Umbilical cord (tissue), 2 donors: ENCODE measurements around the gene ZNF430. TPM values are rescaled to one million over a fixed set of nuclear protein-coding genes. Genes with fewer than 3 reads are reported as not detected.
"Not testable (repeated sequence)": the region's sequence is repeated elsewhere in the genome, so short reads cannot be mapped to it uniquely, and the experiment has no call there.

Source experiments
- DNase-seq: peaks from one replicate; pipeline ENCODE4 v3.0.0-alpha.2; 2015; ENCODE audit warnings: low spot score
- total RNA-seq: library from RNA; depleted of rRNA; stranded (reverse); fragments of >200 nt; gene quantifications from one replicate; pipeline ENCODE4 v1.2.3, GENCODE V29; 2014; ENCODE audit warnings: low replicate concordance; ENCODE audit not compliant: insufficient read depth

The ZNF430 gene
- total RNA-seq, result 24.6 TPM

DNA sequence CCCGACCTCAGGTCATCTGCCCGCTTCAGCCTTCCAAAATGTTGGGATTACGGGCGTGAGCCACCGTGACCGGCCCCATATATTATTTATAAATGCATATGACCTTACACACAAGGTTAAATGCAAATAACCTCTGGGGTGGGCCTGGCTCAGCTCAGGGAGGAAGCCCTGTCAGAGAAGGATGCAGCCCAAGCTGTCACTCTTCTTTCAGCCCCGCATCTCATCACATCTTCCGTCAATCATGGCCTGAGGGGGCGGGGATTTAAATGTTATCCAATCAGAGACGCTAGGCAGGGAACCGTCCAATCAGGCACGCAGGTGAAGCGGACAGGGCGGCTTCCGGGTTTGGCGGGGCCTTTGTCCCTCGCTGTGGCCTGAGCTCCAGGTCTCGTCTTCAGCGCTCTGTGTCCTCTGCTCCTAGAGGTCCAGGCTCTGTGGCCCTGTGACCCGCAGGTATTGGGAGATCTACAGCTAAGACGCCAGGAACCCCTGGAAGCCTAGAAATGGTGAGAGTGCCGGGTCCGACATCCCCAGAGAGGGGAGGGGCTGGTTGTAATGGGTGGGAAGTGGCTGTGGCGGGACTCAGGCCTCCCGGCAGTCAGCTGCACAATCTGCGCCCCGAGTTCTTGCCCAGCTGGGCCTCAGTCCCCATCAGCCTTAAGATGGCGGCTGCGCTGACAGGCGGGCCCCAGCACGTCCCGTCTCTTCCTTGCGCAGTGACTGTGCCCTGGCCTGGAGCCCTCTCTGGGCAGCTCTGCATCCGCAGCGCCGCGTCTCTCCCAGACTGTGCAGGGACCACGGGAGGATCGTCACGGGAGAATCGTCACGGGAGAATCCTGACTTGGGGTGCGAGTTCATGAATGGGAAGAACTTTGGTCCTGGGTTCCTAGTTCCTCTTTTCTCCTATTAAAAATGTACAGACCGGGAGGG, at the start of gene ZNF430:
ZNF430 (plus strand) TSS at position 360 of the 930 bp plus-strand sequence; CDS start at position 504, 144 bp downstream.
- peak; percentile 98 for DNase-seq

DNA sequence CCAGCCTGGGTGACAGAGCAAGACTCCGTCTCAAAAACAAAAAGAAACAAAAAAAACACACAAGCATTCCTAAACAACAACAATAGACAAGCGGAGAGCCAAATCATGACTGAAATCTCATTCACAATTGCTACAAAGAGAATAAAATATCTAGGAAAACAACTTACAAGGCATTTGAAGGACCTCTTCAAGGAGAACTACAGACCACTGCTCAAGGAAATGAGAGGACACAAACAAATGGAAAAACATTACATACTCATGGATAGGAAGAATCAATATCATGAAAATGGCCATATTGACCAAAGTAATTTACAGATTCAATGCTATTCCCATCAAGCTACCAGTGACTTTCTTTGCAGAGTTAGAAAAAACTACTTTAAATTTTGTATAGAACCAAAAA, 27.7 kb upstream of the ZNF430 start:
- not testable (repeated sequence) for DNase-seq

DNA sequence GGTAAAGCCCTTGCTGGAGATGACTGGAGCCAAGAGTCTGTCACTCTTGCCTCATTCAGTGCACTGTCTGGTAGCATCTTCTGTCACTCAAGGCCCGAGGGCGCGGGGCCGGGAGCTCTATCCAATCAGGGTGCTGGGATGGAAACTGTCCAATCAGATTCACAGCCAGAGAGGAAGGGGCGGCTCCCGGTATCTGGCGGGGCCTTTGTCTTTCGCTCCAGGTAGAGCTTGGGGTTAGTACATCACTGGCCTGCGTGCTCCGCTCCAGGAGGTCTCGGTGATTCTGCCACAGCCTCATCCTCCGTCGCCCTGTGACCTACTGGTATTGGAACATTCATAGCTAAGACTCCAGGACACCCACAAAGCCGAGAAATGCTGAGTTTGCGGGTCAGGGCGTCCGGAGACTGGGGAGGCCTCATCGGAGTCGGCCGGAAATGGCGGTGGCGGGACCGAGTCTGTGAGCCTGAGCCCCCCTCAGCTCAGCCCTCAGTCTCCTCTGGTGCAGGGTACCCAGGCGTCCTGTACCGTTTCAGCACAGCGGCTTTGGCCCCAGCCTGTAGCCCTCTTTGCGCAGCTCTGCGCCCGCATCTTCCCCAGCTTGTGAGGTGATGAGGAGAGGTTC, 20.6 kb upstream of the ZNF430 start:
- DNase-seq, result peak; percentile 97

DNA sequence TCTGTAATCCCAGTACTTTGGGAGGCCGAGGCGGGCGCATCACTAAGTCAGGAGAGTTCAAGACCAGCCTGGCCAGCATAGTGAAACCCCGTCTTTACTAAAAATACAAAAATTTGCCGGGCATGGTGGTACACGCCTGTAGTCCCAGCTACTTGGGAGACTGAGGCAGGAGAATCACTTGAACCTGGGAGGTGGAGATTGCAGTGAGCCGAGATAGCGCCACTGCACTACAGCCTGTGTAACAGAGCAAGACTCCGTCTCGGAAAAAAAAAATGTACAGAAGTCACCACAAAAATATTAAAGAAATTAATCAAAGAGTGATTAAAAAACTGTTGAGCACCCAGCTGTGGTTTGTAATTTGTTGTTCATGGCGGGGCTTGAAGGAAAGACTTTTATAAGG, 781 bp downstream of the ZNF430 start:
- not testable (repeated sequence) for DNase-seq

DNA sequence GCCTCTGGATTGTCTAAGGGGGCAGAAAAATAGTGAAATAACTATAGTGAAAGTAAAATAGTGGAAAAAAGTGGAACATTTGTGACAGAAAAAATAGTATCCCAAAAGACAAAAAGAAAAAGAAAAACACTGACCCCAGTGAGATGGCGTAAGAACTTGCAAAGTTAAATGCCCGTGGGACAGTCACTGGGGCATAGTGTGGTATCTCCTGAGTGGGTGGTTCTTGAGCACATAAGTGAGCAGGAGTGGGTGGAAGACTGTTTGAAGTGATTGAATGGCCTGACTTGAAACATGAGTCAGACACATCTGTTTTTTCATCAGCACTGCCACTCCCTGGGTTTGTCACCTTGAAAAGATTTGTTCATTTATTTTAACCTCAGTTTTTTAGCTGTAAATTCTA, 2.5 kb downstream of the ZNF430 start:
- DNase-seq, result no peak

DNA sequence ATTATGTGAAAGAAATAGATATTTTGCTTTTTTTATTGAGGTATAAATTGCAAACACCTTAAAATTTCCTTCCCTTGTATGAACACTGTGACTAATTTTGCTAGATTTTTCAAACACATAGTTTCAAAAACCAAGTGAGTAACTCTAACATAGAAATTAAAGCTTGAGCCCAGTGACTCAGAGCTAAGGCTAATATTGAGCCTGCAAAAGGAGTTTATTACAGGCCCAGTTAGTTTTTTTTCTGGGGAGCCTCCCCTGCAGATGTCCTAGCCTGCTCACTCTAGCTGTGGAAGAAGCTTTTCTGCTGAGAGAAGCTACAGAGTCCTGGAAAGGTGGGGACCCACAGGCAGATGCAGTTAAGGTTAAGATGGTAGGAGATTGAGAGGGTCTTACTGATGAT, 3.4 kb downstream of the ZNF430 start:
- DNase-seq, result no peak

DNA sequence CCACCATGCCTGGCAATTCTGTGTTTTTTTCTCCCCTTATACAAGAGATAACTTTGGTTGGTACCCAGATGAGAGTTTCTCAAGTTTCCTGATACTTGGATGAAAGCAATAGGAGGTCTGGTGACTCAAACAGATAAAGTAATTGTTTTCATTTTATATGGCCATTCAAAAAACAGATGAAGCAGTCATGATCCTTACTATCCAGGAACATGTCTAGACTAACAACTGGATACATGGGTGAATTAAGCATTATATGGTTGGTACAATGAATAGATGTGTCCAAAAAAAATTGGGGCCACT, 8.5 kb downstream of the ZNF430 start:
- DNase-seq, result no peak

DNA sequence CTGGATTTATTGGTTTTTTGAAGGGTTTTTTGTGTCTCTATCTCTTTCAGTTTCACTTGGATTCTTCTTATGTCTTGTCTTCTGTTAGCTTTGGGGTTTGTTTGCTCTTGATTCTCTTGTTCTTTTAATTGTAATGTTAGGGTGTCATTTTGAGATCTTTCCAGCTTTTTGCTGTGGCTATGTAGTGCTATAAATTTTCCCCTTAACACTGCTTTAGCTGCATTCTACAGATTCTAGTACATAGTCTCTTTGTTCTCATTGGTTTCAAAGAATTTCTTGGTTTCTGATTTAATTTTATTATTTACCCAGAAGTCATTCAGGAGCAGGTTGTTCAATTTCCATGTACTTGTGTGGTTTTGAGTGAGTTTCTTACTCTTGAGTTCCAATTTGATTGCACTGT, 24.6 kb downstream of the ZNF430 start:
- DNase-seq, result no peak

DNA sequence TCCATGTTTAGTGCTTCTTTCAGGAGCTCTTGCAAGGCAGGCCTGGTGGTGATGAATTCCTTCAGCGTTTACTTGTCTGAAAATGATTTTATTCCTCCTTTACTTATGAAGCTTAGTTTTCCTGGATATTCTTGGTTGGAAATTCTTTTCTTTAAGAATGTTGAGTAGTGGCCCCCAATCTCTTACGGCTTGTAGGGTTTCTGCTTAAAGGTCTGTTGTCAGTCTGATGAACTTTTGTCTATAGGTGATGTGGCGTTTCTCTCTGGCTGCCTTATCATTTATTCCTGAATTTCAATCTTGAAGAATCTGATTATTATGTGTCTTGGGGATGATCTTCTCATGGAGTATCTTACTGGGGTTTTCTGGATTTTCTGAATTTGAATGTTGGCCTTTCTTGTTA, 26.0 kb downstream of the ZNF430 start:
- DNase-seq, result no peak

DNA sequence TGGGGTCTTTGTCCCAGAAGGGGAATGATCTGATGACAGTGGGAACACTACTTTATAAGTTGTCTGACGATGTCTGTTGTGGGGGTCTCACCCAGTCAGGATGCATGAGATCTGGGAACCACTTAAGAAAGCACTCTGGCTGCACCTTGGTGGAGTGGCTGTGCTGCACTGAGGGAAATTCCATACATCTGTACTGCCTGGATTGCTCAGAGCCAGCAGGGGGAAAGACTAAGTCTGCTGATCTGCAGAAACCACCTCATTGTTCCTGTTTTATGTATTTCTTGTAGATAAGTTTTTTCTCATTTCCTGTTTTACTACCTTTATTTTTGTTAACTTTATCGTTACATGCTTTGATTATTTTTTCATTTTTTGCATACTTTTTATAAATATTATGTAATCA, 27.3 kb downstream of the ZNF430 start:
- no peak for DNase-seq

DNA sequence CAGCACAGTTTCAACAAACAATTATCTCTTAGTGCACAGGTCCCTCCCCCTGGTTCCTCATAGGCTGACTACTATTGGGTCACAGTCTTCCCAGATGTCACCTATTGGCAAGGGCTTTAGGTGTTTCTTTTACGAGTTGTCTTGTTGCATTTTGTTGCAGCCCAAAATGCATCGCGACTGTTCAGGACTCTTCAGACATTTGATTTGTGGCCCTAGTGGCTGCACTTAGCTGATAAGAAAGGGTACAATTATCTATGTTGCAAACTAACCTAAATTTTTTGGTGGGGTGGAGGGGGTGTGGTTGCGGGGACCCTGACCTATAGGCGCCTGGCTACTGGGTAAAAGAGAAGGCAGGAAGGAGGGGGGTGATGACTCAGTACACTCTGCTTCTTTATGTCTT, 32.4 kb downstream of the ZNF430 start:
- no peak for DNase-seq

DNA sequence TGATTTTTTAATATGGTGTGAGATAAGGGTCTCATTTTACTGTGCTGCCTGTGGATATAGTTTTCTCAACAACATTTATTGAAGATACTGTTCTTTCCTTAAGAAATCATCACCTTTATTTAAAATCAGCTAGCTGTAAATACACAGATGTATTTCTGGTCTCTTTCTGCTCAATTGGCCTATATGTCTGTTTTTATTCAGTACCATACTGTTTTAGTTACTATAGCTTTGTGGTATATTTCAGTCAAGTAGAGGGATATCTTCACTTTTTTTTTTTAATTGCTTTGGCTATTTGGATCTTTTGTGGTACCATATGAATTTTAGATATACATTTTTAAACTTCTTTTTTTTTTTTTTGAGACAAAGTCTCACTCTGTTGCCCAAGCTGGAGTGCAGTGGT, 44.9 kb downstream of the ZNF430 start:
- no peak for DNase-seq

DNA sequence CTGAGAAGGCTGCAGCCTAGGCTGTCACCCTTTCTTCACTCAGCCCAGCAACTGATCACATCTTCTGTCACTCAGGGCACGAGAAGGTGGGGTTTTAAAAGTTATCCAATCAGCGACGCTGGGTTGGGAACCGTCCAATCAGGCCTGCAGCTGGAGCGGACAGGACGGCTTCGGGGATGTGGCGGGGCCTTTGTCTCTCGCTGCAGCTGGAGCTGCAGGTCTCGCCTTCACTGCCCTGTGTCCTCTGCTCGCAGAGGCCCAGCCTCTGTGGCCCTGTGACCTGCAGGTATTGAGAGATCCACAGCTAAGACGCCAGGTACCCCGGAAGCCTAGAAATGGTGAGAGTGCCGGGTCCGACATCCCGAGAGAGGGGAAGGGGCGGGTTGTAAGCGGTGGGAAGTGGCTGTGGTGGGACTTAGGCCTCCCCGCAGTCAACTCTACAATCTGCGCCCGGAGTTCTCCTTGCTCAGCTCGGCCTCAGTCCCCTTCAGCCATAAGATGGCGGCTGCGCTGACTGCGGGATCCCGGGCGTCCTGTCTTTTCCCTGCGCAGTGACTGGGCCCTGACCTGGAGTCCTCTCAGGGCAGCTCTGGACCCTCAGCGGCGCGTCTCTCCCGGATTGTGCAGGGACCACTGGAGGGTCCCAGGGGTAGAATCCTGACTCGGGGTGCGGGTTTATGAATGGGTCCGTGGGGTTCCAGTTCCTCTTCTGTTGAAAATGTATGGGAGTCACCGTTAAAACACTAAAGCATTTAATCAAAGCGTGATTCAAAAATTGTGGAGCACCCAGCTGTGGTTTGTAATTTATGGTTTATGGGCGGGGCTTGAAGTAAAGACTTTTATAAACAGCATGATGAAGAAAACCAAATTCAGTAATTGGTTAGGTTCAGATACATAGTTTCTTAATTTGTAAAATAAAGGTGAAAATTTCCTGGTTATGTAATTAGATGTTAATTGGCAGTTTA, 61.8 kb downstream of the ZNF430 start, which contains the start of gene ZNF714:
ZNF714 (plus strand) TSS at position 193 of the 965 bp plus-strand sequence. CDS start 16,066 bp downstream, outside the sequence.
- DNase-seq, result peak; percentile 97

DNA sequence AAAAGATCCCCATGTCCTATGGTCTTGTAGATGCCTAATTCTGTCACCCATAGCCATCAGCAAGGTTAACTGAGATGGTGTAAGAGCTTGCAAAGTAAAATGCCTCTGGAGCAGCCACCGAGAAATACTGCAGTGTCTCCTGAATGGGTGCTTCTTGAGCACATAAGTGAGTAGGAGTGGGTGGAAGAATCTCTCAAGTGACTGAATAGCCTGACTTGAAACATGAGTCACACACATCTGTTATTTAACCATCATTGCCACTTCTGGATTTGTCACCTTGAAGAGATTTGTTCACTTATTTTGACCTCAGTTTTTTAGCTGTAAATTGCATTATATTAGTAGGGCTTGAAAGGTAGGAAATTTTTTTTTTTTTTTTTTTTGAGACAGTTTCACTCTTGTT, 63.9 kb downstream of the ZNF430 start:
- no peak for DNase-seq

DNA sequence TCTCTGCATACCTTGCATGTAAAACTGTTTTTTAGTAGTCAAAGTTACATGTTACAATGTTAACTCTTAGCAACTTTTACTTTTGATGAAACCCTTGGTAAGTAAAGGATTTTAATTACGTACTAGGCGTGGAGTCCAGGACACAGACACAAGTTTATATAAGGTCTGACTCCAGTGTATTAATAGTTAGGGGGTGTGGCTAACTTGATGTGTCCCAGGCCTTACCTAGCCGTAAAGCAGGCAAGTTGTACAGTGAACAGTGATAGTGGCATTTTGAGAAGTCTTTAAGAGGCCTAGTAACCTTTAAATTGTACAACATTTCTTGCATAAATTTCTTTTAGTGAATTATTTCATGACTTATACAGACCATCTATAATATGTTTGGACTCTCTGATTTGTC, 67.4 kb downstream of the ZNF430 start:
- no peak for DNase-seq

DNA sequence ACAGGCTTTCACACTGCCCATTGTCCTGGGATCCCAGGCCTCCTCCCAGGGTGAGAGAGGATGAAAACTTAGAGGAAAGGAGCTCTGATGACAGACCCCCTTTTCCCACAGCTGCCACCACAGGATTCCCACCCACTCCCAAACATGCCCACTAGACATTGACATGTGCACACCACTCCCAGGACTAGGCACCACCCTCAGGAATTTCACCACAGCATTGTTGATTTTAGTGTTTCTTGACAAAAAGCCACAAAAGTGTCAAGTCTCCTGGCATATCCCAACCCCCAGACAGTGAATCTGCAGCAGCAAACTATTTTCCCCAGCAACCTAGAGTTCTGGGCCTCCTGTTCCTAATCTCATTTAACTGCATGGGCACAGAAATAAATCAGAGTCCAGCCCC, 71.7 kb downstream of the ZNF430 start:
- peak; percentile 23 for DNase-seq

DNA sequence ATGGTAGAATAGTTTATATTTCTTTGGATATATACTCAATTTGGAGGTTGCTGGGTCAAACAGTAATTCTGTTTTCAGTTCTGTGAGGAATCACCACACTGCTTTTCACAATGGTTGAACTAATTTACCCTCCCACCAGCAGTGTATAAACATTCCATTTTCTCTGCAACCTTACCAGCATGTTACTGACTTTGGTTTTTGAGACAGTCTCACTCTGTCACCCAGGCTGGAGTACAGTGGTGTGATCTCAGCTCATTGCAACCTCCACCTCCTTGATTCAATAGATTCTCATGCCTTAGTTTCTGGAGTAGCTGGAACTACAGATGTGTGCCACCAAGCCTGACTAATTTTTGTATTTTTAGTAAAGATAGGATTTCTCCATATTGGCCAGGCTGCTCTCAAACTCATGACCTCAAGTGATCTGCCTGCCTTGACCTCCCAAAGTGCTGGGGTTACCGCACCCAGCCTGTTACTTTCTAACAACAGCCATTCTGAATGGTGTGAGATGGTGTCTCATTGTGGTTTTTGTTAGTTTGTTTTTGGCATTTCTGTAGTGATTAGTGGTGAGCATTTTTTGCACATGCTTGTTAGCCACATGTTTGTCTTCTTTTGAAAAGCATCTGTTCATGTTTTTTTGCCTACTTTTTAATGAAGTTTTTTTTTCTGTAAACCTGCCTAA, 74.0 kb downstream of the ZNF430 start:
- DNase-seq, result no peak

DNA sequence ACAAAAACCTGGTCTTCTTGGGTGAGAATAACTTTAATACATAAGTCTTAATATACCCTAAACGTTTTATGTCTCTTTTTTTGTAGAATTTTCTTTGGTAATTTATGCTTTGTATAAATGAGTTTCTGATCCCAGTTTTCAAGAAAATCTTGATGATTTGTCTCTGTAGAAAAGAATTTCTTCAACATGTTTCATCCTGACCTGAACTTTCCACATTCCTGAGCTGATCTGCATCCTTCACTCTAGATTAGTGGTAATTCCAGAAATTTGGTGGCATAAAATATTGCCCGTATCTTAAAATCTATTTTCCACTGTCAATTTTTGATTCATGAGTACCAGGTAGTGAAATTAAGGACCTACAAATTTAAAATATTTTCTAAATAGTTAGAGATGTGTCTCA, 77.8 kb downstream of the ZNF430 start:
- DNase-seq, result peak; percentile 33

DNA sequence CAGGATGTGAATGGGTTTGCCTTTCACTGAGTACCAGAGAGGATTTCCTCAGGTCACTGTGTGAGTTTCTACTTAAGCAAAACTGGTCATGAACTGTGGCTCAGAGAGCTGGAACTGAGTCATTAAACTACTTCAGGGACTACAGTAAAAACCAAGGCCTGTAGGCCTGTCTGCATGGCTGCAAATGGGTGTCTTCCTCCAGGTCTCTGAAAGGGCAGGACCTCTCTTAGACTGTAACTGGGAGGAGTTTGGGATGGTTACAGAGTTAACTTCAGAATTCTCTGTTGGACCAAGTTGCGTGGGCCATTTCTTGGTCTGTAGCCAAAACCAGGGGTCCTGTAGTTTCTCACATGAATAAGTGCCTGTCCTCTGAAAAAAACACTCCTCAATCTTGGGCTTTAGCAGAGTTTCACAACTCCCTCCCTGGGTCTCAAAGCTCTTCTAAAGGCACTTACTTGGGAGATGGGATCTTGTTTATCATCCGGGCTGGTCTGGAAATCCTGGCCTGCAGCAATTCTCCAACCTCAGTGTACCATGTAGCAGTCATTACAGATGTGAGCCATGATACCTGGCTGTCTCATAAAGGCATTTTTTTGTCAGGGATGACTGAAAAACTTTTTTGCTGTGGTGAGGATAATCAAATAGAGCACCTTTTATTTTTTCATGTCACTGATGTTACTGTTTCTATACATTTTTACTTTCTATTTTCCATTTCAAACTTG, 81.2 kb downstream of the ZNF430 start:
- peak; percentile 75 for DNase-seq

DNA sequence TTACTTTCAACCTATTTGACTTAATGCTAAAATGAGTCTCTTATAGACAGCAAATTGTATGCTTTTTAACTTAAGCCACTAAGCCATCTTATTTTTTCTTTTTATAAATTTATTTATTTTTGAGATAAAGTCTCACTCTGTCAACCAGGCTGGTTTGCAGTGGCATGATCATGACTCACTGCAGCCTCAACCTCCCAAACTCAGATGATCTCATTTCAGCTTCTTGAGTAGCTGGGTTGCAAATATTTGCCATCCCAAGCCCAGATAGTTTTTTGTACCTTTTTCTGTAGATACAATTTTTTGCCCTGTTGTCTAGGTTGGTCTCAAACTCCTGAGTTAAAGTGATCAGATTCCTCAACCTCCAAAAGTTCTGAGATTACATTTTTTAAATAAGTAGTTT, 88.7 kb downstream of the ZNF430 start:
- no peak for DNase-seq
